ENCODE results near the gene UROS.

DNA sequence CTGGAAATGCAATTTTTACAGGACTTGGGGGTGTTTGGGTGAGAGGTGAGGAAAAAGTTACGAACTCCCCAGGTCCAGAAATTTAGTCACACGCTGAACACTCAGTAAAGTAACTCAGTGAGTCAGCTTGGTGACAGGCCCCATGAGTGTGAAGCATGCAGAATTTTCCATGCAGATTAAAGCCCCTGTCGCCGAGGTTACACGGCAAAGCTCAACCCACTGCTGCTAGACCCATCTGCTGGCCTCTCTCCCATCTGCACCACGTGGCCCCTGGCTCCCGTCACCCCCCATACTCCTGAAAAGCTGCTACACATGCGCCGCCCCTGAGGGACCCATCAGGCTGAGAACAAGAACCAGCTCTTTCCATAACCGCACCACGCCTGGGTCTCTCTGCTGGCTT, 40.4 kb downstream of the UROS start:
- no peak for TF ChIP-seq SP1 (IDR thresholded peaks at IDR 0.05)
- no peak for TF ChIP-seq HDGF (IDR thresholded peaks at IDR 0.05; ENCODE audit: borderline replicate concordance)
- TF ChIP-seq ELF4 (IDR thresholded peaks at IDR 0.05): no peak
- no peak for TF ChIP-seq FOXA1 (IDR thresholded peaks at IDR 0.05)
- no peak for TF ChIP-seq FOXM1 (IDR thresholded peaks at IDR 0.05; ENCODE audit: borderline replicate concordance)
- TF ChIP-seq NFRKB (IDR thresholded peaks at IDR 0.05): no peak
- TF ChIP-seq CTBP1 (IDR thresholded peaks at IDR 0.05; ENCODE audit: borderline replicate concordance): no peak
- no peak for TF ChIP-seq SUZ12 (IDR thresholded peaks at IDR 0.05)
- TF ChIP-seq, protein P1, sequence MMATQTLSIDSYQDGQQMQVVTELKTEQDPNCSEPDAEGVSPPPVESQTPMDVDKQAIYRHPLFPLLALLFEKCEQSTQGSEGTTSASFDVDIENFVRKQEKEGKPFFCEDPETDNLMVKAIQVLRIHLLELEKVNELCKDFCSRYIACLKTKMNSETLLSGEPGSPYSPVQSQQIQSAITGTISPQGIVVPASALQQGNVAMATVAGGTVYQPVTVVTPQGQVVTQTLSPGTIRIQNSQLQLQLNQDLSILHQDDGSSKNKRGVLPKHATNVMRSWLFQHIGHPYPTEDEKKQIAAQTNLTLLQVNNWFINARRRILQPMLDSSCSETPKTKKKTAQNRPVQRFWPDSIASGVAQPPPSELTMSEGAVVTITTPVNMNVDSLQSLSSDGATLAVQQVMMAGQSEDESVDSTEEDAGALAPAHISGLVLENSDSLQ (IDR thresholded peaks at IDR 0.05): no peak
- TF ChIP-seq BHLHE40 (IDR thresholded peaks at IDR 0.05; ENCODE audit: borderline replicate concordance): no peak
- no peak for TF ChIP-seq L3MBTL2 (conservative IDR thresholded peaks at IDR 0.05)
- TF ChIP-seq ZNF384 (IDR thresholded peaks at IDR 0.05): no peak
- TF ChIP-seq ARNT (IDR thresholded peaks at IDR 0.05): no peak
